OCI-LY3 (cell line): ENCODE data around the gene PCDHGB4.
"Not testable (repeated sequence)": the region's sequence is repeated elsewhere in the genome, so short reads cannot be mapped to it uniquely, and the experiment has no call there.

Source experiments
- H2AFZ ChIP-seq: fragments of 200-600, 300-600 bp; shearing (Covaris generic); 2 replicates; pipeline ENCODE4 v1.6.0; 2014; ENCODE audit warnings: antibody characterized with exemption, low read depth, low read length
- H3K27ac ChIP-seq: fragments of 200-600, 300-600 bp; sonication (generic); 2 replicates; pipeline ENCODE4 v1.5.1; 2014; ENCODE audit warnings: mild to moderate bottlenecking, low read length, moderate library complexity, mixed read lengths
- H3K27me3 ChIP-seq: fragments of 200-600, 300-600 bp; sonication (generic); 2 replicates; pipeline ENCODE4 v1.6.1; 2014; ENCODE audit warnings: low read depth, low read length, mixed read lengths
- H3K36me3 ChIP-seq: fragments of 200-600, 300-600 bp; sonication (generic); replicated peaks from 2 replicates; pipeline ENCODE3; 2014; ENCODE audit warnings: low read depth, low read length, mixed read lengths
- H3K4me1 ChIP-seq: fragments of 300-600, 200-600 bp; sonication (generic); 2 replicates; pipeline ENCODE4 v1.6.1; 2014; ENCODE audit warnings: low read length, mixed read lengths
- H3K4me2 ChIP-seq: fragments of 200-600, 300-600 bp; sonication (generic); 2 replicates; pipeline ENCODE4 v1.6.1; 2014; ENCODE audit warnings: low read length, mixed read lengths
- H3K4me3 ChIP-seq: fragments of 300-600, 200-600 bp; sonication (generic); 2 replicates; pipeline ENCODE4 v1.5.1; 2014; ENCODE audit warnings: antibody characterized with exemption, mild to moderate bottlenecking, low read length, moderate library complexity
- H3K79me2 ChIP-seq: fragments of 300-600, 200-600 bp; shearing (Covaris generic); 2 replicates; pipeline ENCODE4 v1.6.1; 2014; ENCODE audit warnings: mild to moderate bottlenecking, low read length, mixed read lengths
- H3K9ac ChIP-seq: fragments of 300-600, 200-600 bp; shearing (Covaris generic); 2 replicates; pipeline ENCODE4 v1.6.0; 2014; ENCODE audit warnings: mild to moderate bottlenecking, low read length, moderate library complexity
- H3K9me3 ChIP-seq: fragments of 200-600, 300-600 bp; shearing (Covaris generic); 2 replicates; pipeline ENCODE4 v1.6.1; 2014; ENCODE audit warnings: low read length, mixed read lengths; ENCODE audit not compliant: insufficient read depth
- H4K20me1 ChIP-seq: fragments of 200-600, 300-600 bp; sonication (generic); 2 replicates; pipeline ENCODE4 v1.6.1; 2016; ENCODE audit warnings: low read length, mixed read lengths; ENCODE audit not compliant: insufficient read depth
- CTCF ChIP-seq: fragments of 200-600, 300-600 bp; sonication (generic); IDR thresholded peaks from 2 replicates; pipeline ENCODE4 v1.5.1; 2014; ENCODE audit warnings: antibody characterized with exemption, low read length, low read depth
- EZH2phosphoT487 ChIP-seq: fragments of 200-600 bp; shearing (Covaris generic); IDR thresholded peaks from 2 replicates; pipeline ENCODE4 v1.6.1; 2018; ENCODE audit warnings: antibody characterized with exemption, mixed run types, low read depth

PCDHGB4 gene

DNA sequence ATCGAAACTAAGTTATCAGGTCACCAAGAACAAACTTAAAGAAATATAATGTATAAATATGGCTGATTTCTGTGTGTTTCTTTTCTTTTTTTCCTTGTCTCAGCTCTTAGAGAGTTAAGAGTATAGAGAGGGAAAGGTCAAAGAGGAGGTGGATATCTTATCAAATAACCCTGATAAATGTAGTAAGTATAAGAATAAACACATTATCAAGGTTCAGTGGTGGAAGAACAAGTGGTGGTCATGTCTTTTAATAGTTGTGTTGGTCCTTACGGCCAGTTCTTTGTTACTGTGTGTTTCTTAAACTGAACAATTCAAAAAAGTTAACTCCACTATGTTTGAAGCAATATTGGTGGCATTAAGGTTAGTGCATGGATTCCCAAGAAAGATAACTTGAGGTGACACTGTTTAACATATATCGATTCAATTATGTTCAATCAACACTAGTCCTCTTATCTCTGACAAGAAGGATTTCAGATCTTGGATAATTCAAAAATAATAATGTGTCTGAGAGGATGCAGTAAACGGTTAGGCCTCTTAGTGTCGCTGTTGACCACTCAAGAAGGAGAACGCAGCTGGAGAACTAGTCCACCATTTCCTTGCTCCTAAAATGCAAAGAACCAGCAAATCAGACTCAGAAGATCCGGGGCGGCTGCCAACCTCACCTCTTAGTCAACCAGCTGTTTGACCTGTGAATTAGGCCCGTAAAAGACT, 44.1 kb upstream of the PCDHGB4 start, which contains the start of gene PCDHGA3:
Gene PCDHGA3, plus strand, starts transcription at position 588 of the 711 bp plus-strand sequence. CDS start 205 bp downstream, outside the sequence.
- Histone ChIP-seq H3K9ac (no peak within 1 kb of the TSS), H3K36me3 (no peaks in the 10 kb centered on the region), H4K20me1 (no peaks in the 10 kb centered on the region), H3K4me3 (no peak within 1 kb of the TSS), H2AFZ (no peak within 1 kb of the TSS), H3K4me2 (no peak within 1 kb of the TSS), H3K27ac (no peak within 1 kb of the TSS), H3K79me2 (no peaks in the 10 kb centered on the region), H3K27me3 (no peaks in the 10 kb centered on the region), H3K9me3 (no peaks in the 10 kb centered on the region), H3K4me1 (no peaks in the 10 kb centered on the region)
- TF ChIP-seq CTCF (no peak), EZH2phosphoT487 (no peak)

- Histone ChIP-seq H3K27me3 (no peaks in the 10 kb centered on the region), H3K4me3 (no peak overlapping the region), H3K9ac (no peak overlapping the region), H3K4me1 (no peaks in the 10 kb centered on the region), H2AFZ (no peak overlapping the region), H3K9me3 (no peaks in the 10 kb centered on the region), H3K4me2 (no peak overlapping the region), H3K79me2 (no peaks in the 10 kb centered on the region), H4K20me1 (no peaks in the 10 kb centered on the region), H3K36me3 (no peaks in the 10 kb centered on the region), H3K27ac (no peak overlapping the region)
- TF ChIP-seq CTCF (no peak), EZH2phosphoT487 (no peak)
Observed at GRCh38 chr5:141343953-141344463, 43.5 kb upstream of the PCDHGB4 start.

DNA sequence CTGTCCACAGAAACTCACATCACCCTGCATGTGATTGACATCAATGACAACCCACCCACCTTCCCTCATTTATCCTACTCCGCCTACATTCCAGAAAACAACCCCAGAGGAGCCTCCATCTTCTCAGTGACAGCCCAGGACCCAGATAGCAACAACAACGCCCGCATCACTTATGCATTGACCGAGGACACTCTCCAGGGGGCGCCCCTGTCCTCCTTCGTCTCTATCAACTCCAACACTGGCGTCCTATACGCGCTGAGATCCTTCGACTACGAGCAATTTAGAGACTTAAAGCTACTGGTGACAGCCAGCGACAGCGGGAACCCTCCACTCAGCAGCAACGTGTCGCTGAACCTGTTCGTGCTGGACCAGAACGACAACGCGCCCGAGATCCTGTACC, 42.2 kb upstream of the PCDHGB4 start:
- no peaks in the 10 kb centered on the region for H3K4me1 ChIP-seq
- TF ChIP-seq CTCF (no peak), EZH2phosphoT487 (no peak)
- no peaks in the 10 kb centered on the region for H4K20me1 ChIP-seq
- H3K9me3 ChIP-seq, result no peaks in the 10 kb centered on the region
- H3K27ac ChIP-seq, result no peak overlapping the region
- H3K4me3 ChIP-seq, result no peak overlapping the region
- no peak overlapping the region for H3K4me2 ChIP-seq
- no peak overlapping the region for H3K9ac ChIP-seq
- H3K27me3 ChIP-seq, result no peaks in the 10 kb centered on the region
- H3K36me3 ChIP-seq, result no peaks in the 10 kb centered on the region
- H2AFZ ChIP-seq, result no peak overlapping the region
- H3K79me2 ChIP-seq, result no peaks in the 10 kb centered on the region

- not testable (repeated sequence) for H3K9ac ChIP-seq, H3K4me2 ChIP-seq, H3K4me3 ChIP-seq, H2AFZ ChIP-seq, H3K4me1 ChIP-seq, H3K79me2 ChIP-seq, H4K20me1 ChIP-seq, H3K27ac ChIP-seq, H3K36me3 ChIP-seq, H3K27me3 ChIP-seq, H3K9me3 ChIP-seq
Observed at GRCh38 chr5:141346017-141346416, 41.5 kb upstream of the PCDHGB4 start.
